K562 (cell line): ENCODE measurements around the gene GNAT2. TPM values are rescaled to one million over a fixed set of nuclear protein-coding genes. Genes with fewer than 3 reads are reported as not detected.

Experiments
- ATAC-seq: fragments of 200-7000 bp; cut with Tn5 transposase; 3 replicates; pipeline ENCODE4 v1.9.1; 2020; ENCODE audit warnings: moderate library complexity
- BruUV-seq: library from RNA; stranded (reverse); fragments of 400-500 nt; replicated peaks from 2 replicates; lab custom pipeline; 2021; lab: Mats Ljungman, UMichigan
- CTCF ChIA-PET: fragments of 300-600 bp; formaldehyde crosslinking; extraction: SDS; loops from one replicate; lab custom pipeline; 2021; ENCODE audit warnings: low intra/inter-chr PET ratio; lab: Yijun Ruan, JAX
- POLR2A ChIA-PET: fragments of 300-600, 350-650 bp; sonication (Branson Sonifier 250); formaldehyde crosslinking; extraction: SDS; loops from one replicate; lab custom pipeline; 2021; ENCODE audit warnings: antibody characterized with exemption, inconsistent platforms; lab: Yijun Ruan, JAX
- DNase-seq, 4 experiments: peaks; one replicate each; pipeline versions ENCODE4 v3.0.0 to v3.0.0-alpha.2; 2011 to 2018; ENCODE audit warnings: low spot score in 3 of 4, mixed read lengths in 3 of 4; ENCODE audit errors: extremely low read depth in 1 of 4
- FAIRE-seq: peaks from 2 replicates; lab custom pipeline; 2011; peaks lifted over from hg19 to GRCh38; lab: Jason Lieb, UNC
- H2AFZ ChIP-seq: 2 replicates; pipeline ENCODE4 v1.6.0; 2011; ENCODE audit warnings: low read depth, low read length, control low read depth, inconsistent platforms
- H3K27ac ChIP-seq: fragments of 200-600 bp; 3 replicates; pipeline ENCODE4 v1.8.0; 2011; ENCODE audit warnings: low read depth, mild to moderate bottlenecking, control low read depth, inconsistent platforms, low read length, moderate library complexity, mixed read lengths; ENCODE audit errors: extremely low read depth
- H3K27me3 ChIP-seq, 2 experiments: fragments of 300-600 bp in 1 of 2; 2 replicates in 1 of 2; 3 replicates in 1 of 2; pipeline versions ENCODE4 v1.6.0 to v1.8.0; 2011; ENCODE audit warnings: inconsistent platforms in 2 of 2, low read length in 2 of 2, mild to moderate bottlenecking in 1 of 2, mixed read lengths in 1 of 2, moderate library complexity in 1 of 2; ENCODE audit not compliant: control insufficient read depth in 2 of 2, insufficient read depth in 2 of 2
- H3K36me3 ChIP-seq: fragments of 300-600 bp; 3 replicates; pipeline ENCODE4 v1.8.0; 2011; ENCODE audit warnings: mild to moderate bottlenecking, low read length, inconsistent platforms; ENCODE audit not compliant: control insufficient read depth, insufficient read depth
- H3K4me1 ChIP-seq, 2 experiments: fragments of 200-600 bp in 1 of 2; replicated peaks in 1 of 2; 2 replicates in 1 of 2; 3 replicates in 1 of 2; pipeline versions ENCODE4 v1.5.1 to v1.8.0; 2011; ENCODE audit warnings: inconsistent platforms in 2 of 2, low read length in 2 of 2, mild to moderate bottlenecking in 1 of 2, mixed read lengths in 1 of 2, moderate library complexity in 1 of 2; ENCODE audit not compliant: control insufficient read depth in 2 of 2, insufficient read depth in 2 of 2
- H3K4me2 ChIP-seq: 2 replicates; pipeline ENCODE4 v1.6.1; 2011; ENCODE audit warnings: low read length, control low read depth, inconsistent platforms, mixed read lengths; ENCODE audit not compliant: insufficient read depth
- H3K4me3 ChIP-seq: fragments of 200-600 bp; sonication (generic), shearing (Covaris generic); 2 replicates; pipeline ENCODE4 v1.5.1; 2016; ENCODE audit warnings: control low read depth, inconsistent platforms
- H3K79me2 ChIP-seq: fragments of 200-600 bp; 3 replicates; pipeline ENCODE4 v1.8.0; 2011; ENCODE audit warnings: low read length, inconsistent platforms; ENCODE audit not compliant: control insufficient read depth, insufficient read depth
- H3K9ac ChIP-seq, 2 experiments: 2 replicates each; pipeline versions ENCODE4 v1.6.0 to v1.6.1; 2011; ENCODE audit warnings: low read depth in 2 of 2, low read length in 2 of 2, control low read depth in 1 of 2, inconsistent platforms in 1 of 2, mild to moderate bottlenecking in 1 of 2, mixed read lengths in 1 of 2; ENCODE audit not compliant: insufficient read depth in 1 of 2
- H3K9me1 ChIP-seq: one replicate; pipeline ENCODE4 v1.6.0; 2011; ENCODE audit warnings: inconsistent platforms, mild to moderate bottlenecking, low read length, moderate library complexity; ENCODE audit not compliant: control insufficient read depth, insufficient read depth
- H3K9me3 ChIP-seq: replicated peaks from 2 replicates; pipeline ENCODE4 v1.5.1; 2011; ENCODE audit warnings: low read depth, low read length, inconsistent platforms; ENCODE audit not compliant: control insufficient read depth, insufficient read depth
- H4K20me1 ChIP-seq: replicated peaks from 2 replicates; pipeline ENCODE4 v1.6.1; 2011; ENCODE audit warnings: low read length, inconsistent platforms, mixed read lengths; ENCODE audit not compliant: control insufficient read depth, insufficient read depth
- ATF1 ChIP-seq, 2 experiments: fragments of 450-650 bp in 1 of 2; IDR thresholded peaks; 2 replicates each; pipeline ENCODE4 v1.6.1; 2016; ENCODE audit warnings: missing compliant biosample characterization in 1 of 2, missing genetic modification characterization in 1 of 2
- BDP1 ChIP-seq: IDR thresholded peaks from 3 replicates; pipeline ENCODE4 v1.6.1; 2011; ENCODE audit not compliant: insufficient read length, insufficient read depth
- CHD2 ChIP-seq: IDR thresholded peaks from 2 replicates; pipeline ENCODE4 v1.6.1; 2011; ENCODE audit warnings: low read depth, low read length
- CTCF ChIP-seq, 3 experiments: IDR thresholded peaks in 2 of 3; conservative IDR thresholded peaks in 1 of 3; 2 replicates each; pipeline ENCODE4 v1.5.1; 2011 to 2012; ENCODE audit warnings: low read length in 3 of 3, mild to moderate bottlenecking in 3 of 3, control low read depth in 2 of 3, improper control_type of control experiment in 1 of 3, inconsistent platforms in 1 of 3, low read depth in 1 of 3, mixed read lengths in 1 of 3, moderate library complexity in 1 of 3; ENCODE audit not compliant: insufficient read depth in 2 of 3
- DACH1 ChIP-seq: fragments of 450-650 bp; IDR thresholded peaks from 2 replicates; pipeline ENCODE4 v1.6.1; 2018; ENCODE audit not compliant: partially characterized antibody
- HBP1 ChIP-seq: fragments of 450-650 bp; formaldehyde crosslinking; IDR thresholded peaks from 2 replicates; pipeline ENCODE4 v1.4.0; 2022; ENCODE audit warnings: missing genetic modification characterization
- L3MBTL2 ChIP-seq: fragments of 450-650 bp; IDR thresholded peaks from 2 replicates; pipeline ENCODE4 v1.6.1; 2016; ENCODE audit warnings: mild to moderate bottlenecking, moderate library complexity
- MTA3 ChIP-seq: fragments of 450-650 bp; formaldehyde crosslinking; IDR thresholded peaks from 2 replicates; pipeline ENCODE4 v1.6.1; 2017; ENCODE audit warnings: mild to moderate bottlenecking, borderline replicate concordance
- PHTF2 ChIP-seq: fragments of 250-450 bp; sonication (Bioruptor Pico); IDR thresholded peaks from 2 replicates; pipeline ENCODE4 v1.5.0; 2021; ENCODE audit warnings: mild to moderate bottlenecking
- RBFOX2 ChIP-seq: fragments of 200-400 bp; formaldehyde crosslinking; IDR thresholded peaks from 2 replicates; pipeline ENCODE4 v1.6.1; 2017; ENCODE audit warnings: low read depth, mild to moderate bottlenecking, low read length, moderate library complexity
- ZBTB17 ChIP-seq: fragments of 450-650 bp; formaldehyde crosslinking; IDR thresholded peaks from 2 replicates; pipeline ENCODE4 v1.4.0; 2020; ENCODE audit warnings: mild to moderate bottlenecking
- ZBTB43 ChIP-seq: sonication (generic); formaldehyde crosslinking; IDR thresholded peaks from 2 replicates; pipeline ENCODE4 v1.8.0; 2023; ENCODE audit warnings: mild to moderate bottlenecking, missing genetic modification reagents
- ZNF124 ChIP-seq: sonication (generic); formaldehyde crosslinking; IDR thresholded peaks from 2 replicates; pipeline ENCODE4 v1.8.1; 2022; ENCODE audit warnings: missing genetic modification reagents
- ZNF143 ChIP-seq: sonication (generic); formaldehyde crosslinking; IDR thresholded peaks from 2 replicates; pipeline ENCODE4 v1.9.0; 2022; ENCODE audit warnings: mild to moderate bottlenecking, missing genetic modification reagents
- ZNF165 ChIP-seq: fragments of 250-450 bp; sonication (Bioruptor Pico); IDR thresholded peaks from 2 replicates; pipeline ENCODE4 v1.4.0; 2020; ENCODE audit warnings: borderline replicate concordance
- ZNF436 ChIP-seq: fragments of 250-450, 450-650 bp; sonication (Bioruptor Pico); formaldehyde crosslinking; IDR thresholded peaks from 2 replicates; pipeline ENCODE4 v1.7.0; 2020; ENCODE audit warnings: mild to moderate bottlenecking
- WGBS: fragments of 100-300 bp; shearing (Covaris generic); methylation state at CpG from one replicate; pipeline ENCODE4 v1.1.6; 2016; ENCODE audit warnings: low coverage, mixed read lengths; ENCODE audit not compliant: insufficient coverage; ENCODE audit errors: missing lambda C conversion rate; 5-methylcytosine and 5-hydroxymethylcytosine counted together
- in situ Hi-C: fragments of 300-500 bp; cut with MboI; formaldehyde crosslinking; loops from 4 replicates; pipeline ENCODE4 v1.15.0; 2018; ENCODE audit warnings: inconsistent platforms, mixed read lengths
- intact Hi-C: fragments of 100-400 bp; cut with micrococcal nuclease; formaldehyde crosslinking; loops from 2 replicates; pipeline ENCODE4 v1.14.2; 2022
- polyA plus RNA-seq, 8 experiments: library from polyadenylated mRNA; depleted of rRNA in 4 of 8; stranded (reverse) in 5 of 8; unstranded in 3 of 8; fragments of >200 nt; fragmentation: Nextera tagmentation in 2 of 8; fragmentation: Illumina TruSeq in 1 of 8; extraction: Ambion mirVana in 2 of 8; extraction: Trizol in 1 of 8; gene quantifications; 2 replicates each; pipeline versions ENCODE4 v1.2.1 to v1.2.3, GENCODE V29; 2011 to 2014; ENCODE audit warnings: inconsistent platforms in 1 of 8, missing spikeins in 1 of 8
- total RNA-seq, 7 experiments: library from RNA; depleted of rRNA in 6 of 7; stranded (reverse); fragments of >200 nt in 6 of 7; fragmentation: Illumina TruSeq in 2 of 7; extraction: Trizol in 2 of 7; gene quantifications; 2 replicates each; pipeline versions ENCODE4 v1.2.1 to v1.2.3, GENCODE V29; 2011 to 2021; ENCODE audit warnings: low replicate concordance in 1 of 7

The GNAT2 gene
- total and polyA plus RNA-seq, 9 of the 15 experiments (the other 6 are each of a cell fraction or from before 2014, with no cell fraction given) = 0.06 to 0.52 (median 0.24) TPM; not detected in 1

GRCh38 chr1:109630898-109631512 is 11.6 kb upstream of the GNAT2 start:
- in situ Hi-C loops = no loop called here
- Histone ChIP-seq H3K4me2 (no peak overlapping the region), H3K27me3 (no peaks in the 10 kb centered on the region), H3K36me3 (peaks cover 60% of the 10 kb centered on the region; the same call in 2 of the 3 replicates), H3K4me1 (peaks cover 0 to 32% of the 10 kb centered on the region in 2 experiments; a peak in 2 of 5 replicates), H3K4me3 (no peak overlapping the region), H3K79me2 (no peaks in the 10 kb centered on the region), H4K20me1 (peaks cover 4% of the 10 kb centered on the region; the same call in 1 of the 2 replicates), H3K27ac (no peak overlapping the region), H3K9me3 (no peaks in the 10 kb centered on the region), H3K9ac (no peak overlapping the region), H2AFZ (no peak overlapping the region), H3K9me1 (peaks cover 5% of the 10 kb centered on the region)
- ChIA-PET CTCF (interaction anchor here (0.6 to 2.6 kb wide), 2 partner anchors 10 to 85 kb away, joined by 3 to 24 read pairs; no protein-coding TSS in a partner anchor), POLR2A (interaction anchor here (0.5 to 4.2 kb wide), 6 partner anchors 8 to 369 kb away, joined by 3 to 23 read pairs (median 3); partner anchors contain the start of genes AMPD2 and GNAI3)
- intact Hi-C loops = loop anchor here (1.0 kb wide), 1 partner anchor 85 kb away; no protein-coding TSS in a partner anchor
- BruUV-seq = no TSS peak
- ATAC-seq (no peak), FAIRE-seq (no peak), DNase-seq (no peak)
- WGBS = 94% methylated on average over 14 of the region's 14 CpGs
- no peak for TF ChIP-seq DACH1
- TF ChIP-seq RBFOX2 = 0 out of 2 replicates have a peak, but pooled peaks have one; percentile 1
- TF ChIP-seq CHD2 = no peak
- TF ChIP-seq ZNF124 = no peak
- TF ChIP-seq ZNF143 (CRISPR knock-in tag) = no peak
- no peak for TF ChIP-seq ZBTB17 (CRISPR knock-in tag)
- no peak for TF ChIP-seq ZNF165
- no peak for TF ChIP-seq ATF1 (CRISPR knock-in tag; IDR thresholded peaks at IDR 0.05)
- TF ChIP-seq ATF1 (tag; IDR thresholded peaks at IDR 0.05) = no peak
- TF ChIP-seq MTA3 = no peak
- no peak for TF ChIP-seq HBP1 (CRISPR knock-in tag)
- TF ChIP-seq PHTF2 = no peak
- no peak for TF ChIP-seq BDP1
- no peak for TF ChIP-seq L3MBTL2
- TF ChIP-seq ZBTB43 (CRISPR knock-in tag) = no peak
- 0 out of 6 replicates have a peak, but pooled peaks of 1 of the 3 experiments have one; percentile 5 for TF ChIP-seq CTCF (IDR thresholded peaks at IDR 0.05 in 2 of 3, conservative IDR thresholded peaks at IDR 0.05 in 1 of 3; ENCODE audit: insufficient read depth in 2 of 3, low read depth in 1 of 3, low read length in 3 of 3)
- no peak for TF ChIP-seq ZNF436 (CRISPR knock-in tag)
